ENCODE measurements around the gene C12orf54. TPM values are rescaled to one million over a fixed set of nuclear protein-coding genes. Genes with fewer than 3 reads are reported as not detected.
A peak's percentile ranks its signal among the peaks of the same experiment; 100 is the strongest.
"Not testable (repeated sequence)": the region's sequence is repeated elsewhere in the genome, so short reads cannot be mapped to it uniquely, and the experiment has no call there.

Gene C12orf54
- total RNA-seq, 1 donor from 2014 or later, result 1.2 TPM

DNA sequence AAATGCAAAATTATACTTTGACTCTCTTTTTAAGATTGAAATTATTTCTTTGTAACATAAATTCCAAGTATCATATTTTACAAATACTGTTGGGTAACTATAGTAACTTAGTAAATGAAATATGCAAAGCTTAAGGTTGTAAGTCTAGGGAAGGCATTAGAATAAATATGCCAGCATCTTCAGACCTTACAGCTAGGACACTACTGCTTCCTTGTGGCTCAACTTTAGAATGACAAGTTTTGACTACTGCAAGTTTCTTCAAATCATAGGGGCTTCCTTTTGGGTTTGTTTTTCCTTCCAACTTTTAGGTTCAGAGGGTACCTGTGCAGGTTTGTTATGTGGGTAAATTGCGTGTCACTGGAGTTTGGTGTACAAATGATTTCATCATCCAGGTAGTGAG lies 27.6 kb upstream of the C12orf54 start:
- Histone ChIP-seq H3K4me1 (ENCODE audit: insufficient read depth, low read length) (no peaks in the 10 kb centered on the region), H3K4me3 (ENCODE audit: insufficient read depth, low read depth, low read length) (no peak overlapping the region), H3K79me2 (ENCODE audit: insufficient read depth, low read length) (no peaks in the 10 kb centered on the region), H3K9ac (ENCODE audit: low read length) (no peak overlapping the region), H3K4me2 (ENCODE audit: low read length) (no peak overlapping the region), H3K9me3 (ENCODE audit: insufficient read depth, low read depth, low read length) (peaks cover 1% of the 10 kb centered on the region), H4K20me1 (ENCODE audit: insufficient read depth, low read length) (no peaks in the 10 kb centered on the region), H3K27me3 (ENCODE audit: insufficient read depth, low read length) (no peaks in the 10 kb centered on the region), H2AFZ (ENCODE audit: low read depth, low read length) (no peak overlapping the region), H3K27ac (ENCODE audit: low read depth, low read length) (no peak overlapping the region), H3K36me3 (ENCODE audit: insufficient read depth, low read length) (no peaks in the 10 kb centered on the region)
- H3K27ac Mint-ChIP-seq (ENCODE audit: unreplicated experiment), result no peak overlapping the region
- DNase-seq (ENCODE audit: low read depth) (peak; percentile 10), FAIRE-seq (no peak)
- H3K4me1 Mint-ChIP-seq (ENCODE audit: low read depth, unreplicated experiment), result no peaks in the 10 kb centered on the region
- H3K36me3 Mint-ChIP-seq (ENCODE audit: low read depth, unreplicated experiment), result no peaks in the 10 kb centered on the region
- H3K27me3 Mint-ChIP-seq (ENCODE audit: low read depth, unreplicated experiment), result peaks cover 7% of the 10 kb centered on the region
- H3K9me3 Mint-ChIP-seq (ENCODE audit: unreplicated experiment), result peaks cover 4% of the 10 kb centered on the region
- TF ChIP-seq, protein P1, sequence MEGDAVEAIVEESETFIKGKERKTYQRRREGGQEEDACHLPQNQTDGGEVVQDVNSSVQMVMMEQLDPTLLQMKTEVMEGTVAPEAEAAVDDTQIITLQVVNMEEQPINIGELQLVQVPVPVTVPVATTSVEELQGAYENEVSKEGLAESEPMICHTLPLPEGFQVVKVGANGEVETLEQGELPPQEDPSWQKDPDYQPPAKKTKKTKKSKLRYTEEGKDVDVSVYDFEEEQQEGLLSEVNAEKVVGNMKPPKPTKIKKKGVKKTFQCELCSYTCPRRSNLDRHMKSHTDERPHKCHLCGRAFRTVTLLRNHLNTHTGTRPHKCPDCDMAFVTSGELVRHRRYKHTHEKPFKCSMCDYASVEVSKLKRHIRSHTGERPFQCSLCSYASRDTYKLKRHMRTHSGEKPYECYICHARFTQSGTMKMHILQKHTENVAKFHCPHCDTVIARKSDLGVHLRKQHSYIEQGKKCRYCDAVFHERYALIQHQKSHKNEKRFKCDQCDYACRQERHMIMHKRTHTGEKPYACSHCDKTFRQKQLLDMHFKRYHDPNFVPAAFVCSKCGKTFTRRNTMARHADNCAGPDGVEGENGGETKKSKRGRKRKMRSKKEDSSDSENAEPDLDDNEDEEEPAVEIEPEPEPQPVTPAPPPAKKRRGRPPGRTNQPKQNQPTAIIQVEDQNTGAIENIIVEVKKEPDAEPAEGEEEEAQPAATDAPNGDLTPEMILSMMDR (IDR thresholded peaks at IDR 0.05; ENCODE audit: insufficient read depth, low read depth, low read length), result peak; percentile 9
- no peak for TF ChIP-seq EZH2 (IDR thresholded peaks at IDR 0.05; ENCODE audit: insufficient read depth, low read length)
- H3K4me3 Mint-ChIP-seq (ENCODE audit: unreplicated experiment), result no peak overlapping the region

DNA sequence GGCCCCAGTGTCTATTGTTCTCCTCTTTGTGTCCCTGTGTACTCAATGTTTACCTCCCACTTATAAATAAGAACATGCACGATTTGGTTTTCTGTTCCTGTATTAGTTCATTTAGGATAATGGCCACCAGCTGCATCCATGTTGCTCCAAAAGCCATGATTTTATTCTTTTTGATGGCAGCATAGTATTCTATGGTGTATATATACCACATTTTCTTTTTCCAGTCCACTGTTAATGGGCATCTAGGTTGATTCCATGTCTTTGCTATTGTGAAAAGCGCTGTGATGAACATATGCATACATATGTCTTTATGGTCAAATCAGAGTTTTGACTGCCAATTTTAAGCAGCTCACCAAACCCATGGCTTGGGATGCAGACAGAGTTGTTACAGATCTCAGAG lies 27.2 kb upstream of the C12orf54 start:
- H3K9me3 Mint-ChIP-seq (ENCODE audit: unreplicated experiment), result peaks cover under 1% of the 10 kb centered on the region
- no peak overlapping the region for H3K9ac ChIP-seq (ENCODE audit: low read length)
- H3K4me3 Mint-ChIP-seq (ENCODE audit: unreplicated experiment), result no peak overlapping the region
- TF ChIP-seq, protein P1 (IDR thresholded peaks at IDR 0.05; ENCODE audit: insufficient read depth, low read depth, low read length), result no peak
- TF ChIP-seq EZH2 (IDR thresholded peaks at IDR 0.05; ENCODE audit: insufficient read depth, low read length), result no peak
- DNase-seq (ENCODE audit: low read depth) (no peak), FAIRE-seq (no peak)
- H3K36me3 Mint-ChIP-seq (ENCODE audit: low read depth, unreplicated experiment), result no peaks in the 10 kb centered on the region
- H3K9me3 ChIP-seq (ENCODE audit: insufficient read depth, low read depth, low read length), result peaks cover 2% of the 10 kb centered on the region
- no peaks in the 10 kb centered on the region for H3K36me3 ChIP-seq (ENCODE audit: insufficient read depth, low read length)
- no peak overlapping the region for H3K27ac ChIP-seq (ENCODE audit: low read depth, low read length)
- H3K79me2 ChIP-seq (ENCODE audit: insufficient read depth, low read length), result no peaks in the 10 kb centered on the region
- H4K20me1 ChIP-seq (ENCODE audit: insufficient read depth, low read length), result no peaks in the 10 kb centered on the region
- peaks cover 7% of the 10 kb centered on the region for H3K27me3 Mint-ChIP-seq (ENCODE audit: low read depth, unreplicated experiment)
- no peak overlapping the region for H2AFZ ChIP-seq (ENCODE audit: low read depth, low read length)
- no peaks in the 10 kb centered on the region for H3K4me1 ChIP-seq (ENCODE audit: insufficient read depth, low read length)
- no peaks in the 10 kb centered on the region for H3K27me3 ChIP-seq (ENCODE audit: insufficient read depth, low read length)
- H3K27ac Mint-ChIP-seq (ENCODE audit: unreplicated experiment), result no peak overlapping the region
- H3K4me1 Mint-ChIP-seq (ENCODE audit: low read depth, unreplicated experiment), result no peaks in the 10 kb centered on the region
- no peak overlapping the region for H3K4me3 ChIP-seq (ENCODE audit: insufficient read depth, low read depth, low read length)
- no peak overlapping the region for H3K4me2 ChIP-seq (ENCODE audit: low read length)

DNA sequence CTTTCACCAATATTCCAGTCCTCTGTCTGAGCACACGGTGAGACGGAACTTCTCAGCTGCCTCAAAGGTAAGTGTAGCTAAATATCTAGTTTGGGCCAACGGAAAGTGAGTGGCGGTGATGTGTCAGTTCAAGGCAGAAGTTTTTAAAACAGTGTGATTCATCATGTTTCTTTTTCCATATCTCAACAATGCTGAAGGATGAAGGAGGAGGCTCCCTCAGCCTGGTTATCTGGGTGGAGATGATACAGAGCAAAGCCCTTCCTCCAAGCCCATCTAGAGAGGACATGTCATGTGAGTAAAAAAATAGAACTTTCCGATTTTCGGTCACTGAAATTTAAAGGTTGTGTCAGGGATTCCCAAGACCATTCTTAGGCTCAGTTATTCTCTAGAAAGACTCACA lies 23.0 kb upstream of the C12orf54 start:
- DNase-seq (ENCODE audit: low read depth), result no peak
- H3K4me3 Mint-ChIP-seq (ENCODE audit: unreplicated experiment), result no peak overlapping the region
- H3K27ac Mint-ChIP-seq (ENCODE audit: unreplicated experiment), result no peak overlapping the region
- Histone ChIP-seq H3K36me3 (ENCODE audit: insufficient read depth, low read length) (no peaks in the 10 kb centered on the region), H4K20me1 (ENCODE audit: insufficient read depth, low read length) (no peaks in the 10 kb centered on the region), H3K4me2 (ENCODE audit: low read length) (no peak overlapping the region), H3K4me3 (ENCODE audit: insufficient read depth, low read depth, low read length) (no peak overlapping the region), H3K9me3 (ENCODE audit: insufficient read depth, low read depth, low read length) (peaks cover 2% of the 10 kb centered on the region), H2AFZ (ENCODE audit: low read depth, low read length) (no peak overlapping the region), H3K27me3 (ENCODE audit: insufficient read depth, low read length) (no peaks in the 10 kb centered on the region), H3K9ac (ENCODE audit: low read length) (no peak overlapping the region), H3K79me2 (ENCODE audit: insufficient read depth, low read length) (no peaks in the 10 kb centered on the region), H3K4me1 (ENCODE audit: insufficient read depth, low read length) (no peaks in the 10 kb centered on the region), H3K27ac (ENCODE audit: low read depth, low read length) (no peak overlapping the region)
- TF ChIP-seq, protein P1 (IDR thresholded peaks at IDR 0.05; ENCODE audit: insufficient read depth, low read depth, low read length), result no peak
- no peak for TF ChIP-seq EZH2 (IDR thresholded peaks at IDR 0.05; ENCODE audit: insufficient read depth, low read length)
- H3K36me3 Mint-ChIP-seq (ENCODE audit: low read depth, unreplicated experiment), result no peaks in the 10 kb centered on the region
- FAIRE-seq, result no peak
- peaks cover 1% of the 10 kb centered on the region for H3K9me3 Mint-ChIP-seq (ENCODE audit: unreplicated experiment)
- H3K4me1 Mint-ChIP-seq (ENCODE audit: low read depth, unreplicated experiment), result no peaks in the 10 kb centered on the region
- H3K27me3 Mint-ChIP-seq (ENCODE audit: low read depth, unreplicated experiment), result peaks cover 4% of the 10 kb centered on the region

DNA sequence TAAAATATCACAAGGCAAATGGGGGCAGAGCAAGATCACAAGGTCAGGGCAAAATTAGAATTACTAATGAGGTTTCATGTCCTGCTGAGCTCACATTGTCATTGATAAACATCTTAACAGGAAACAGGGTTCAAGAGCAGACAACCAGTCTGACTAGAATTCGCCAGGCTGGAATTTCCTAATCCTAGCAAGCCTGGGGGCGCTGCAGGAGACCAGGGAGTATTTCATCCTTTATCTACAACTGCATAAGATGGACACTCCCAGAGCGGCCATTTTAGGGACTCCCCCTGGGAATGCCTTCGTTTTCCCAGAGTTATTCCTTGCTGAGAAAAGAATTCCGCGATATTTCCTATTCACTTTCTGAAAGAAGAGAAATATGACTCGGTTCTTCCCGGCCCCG lies 13.3 kb upstream of the C12orf54 start:
- not testable (repeated sequence) for H3K27ac ChIP-seq (ENCODE audit: low read depth, low read length); FAIRE-seq; H3K9me3 ChIP-seq (ENCODE audit: insufficient read depth, low read depth, low read length); H3K9ac ChIP-seq (ENCODE audit: low read length); H3K4me1 ChIP-seq (ENCODE audit: insufficient read depth, low read length); H3K4me3 ChIP-seq (ENCODE audit: insufficient read depth, low read depth, low read length); DNase-seq (ENCODE audit: low read depth); H3K27me3 Mint-ChIP-seq (ENCODE audit: low read depth, unreplicated experiment); H3K27me3 ChIP-seq (ENCODE audit: insufficient read depth, low read length); H3K79me2 ChIP-seq (ENCODE audit: insufficient read depth, low read length); H3K4me3 Mint-ChIP-seq (ENCODE audit: unreplicated experiment); H3K27ac Mint-ChIP-seq (ENCODE audit: unreplicated experiment); H2AFZ ChIP-seq (ENCODE audit: low read depth, low read length); H3K36me3 Mint-ChIP-seq (ENCODE audit: low read depth, unreplicated experiment); H3K36me3 ChIP-seq (ENCODE audit: insufficient read depth, low read length); H3K4me1 Mint-ChIP-seq (ENCODE audit: low read depth, unreplicated experiment); H3K4me2 ChIP-seq (ENCODE audit: low read length); H4K20me1 ChIP-seq (ENCODE audit: insufficient read depth, low read length)
- peaks cover 33% of the 10 kb centered on the region for H3K9me3 Mint-ChIP-seq (ENCODE audit: unreplicated experiment)
